NB4 (cell line): ENCODE data around the gene TMEM86B.

Source experiments
- DNase-seq: peaks from one replicate; pipeline ENCODE4 v3.0.0; 2010; ENCODE audit warnings: low read depth
- H3K4me3 ChIP-seq: one replicate; pipeline ENCODE4 v1.5.1; 2011; ENCODE audit warnings: mild to moderate bottlenecking, low read depth, low read length, moderate library complexity
- CTCF ChIP-seq: IDR thresholded peaks from one replicate; pipeline ENCODE4 v1.5.1; 2012; ENCODE audit warnings: low read depth, low read length
- MAX ChIP-seq: IDR thresholded peaks from 2 replicates; pipeline ENCODE4 v1.6.1; 2011; ENCODE audit warnings: low read depth, low read length
- MYC ChIP-seq: IDR thresholded peaks from 2 replicates; pipeline ENCODE4 v1.6.1; 2011; ENCODE audit warnings: low read depth, low read length
- POLR2A ChIP-seq: IDR thresholded peaks from 2 replicates; pipeline ENCODE4 v1.6.1; 2011; ENCODE audit warnings: mild to moderate bottlenecking; ENCODE audit not compliant: insufficient read length; ENCODE audit errors: extremely low read depth

The TMEM86B gene

GRCh38 chr19:55231391-55232285 lies 3.1 kb upstream of the TMEM86B start:
- H3K4me3 ChIP-seq = no peak overlapping the region
- TF ChIP-seq MAX (no peak), CTCF (no peak), POLR2A (no peak), MYC (no peak)
- no peak for DNase-seq

GRCh38 chr19:55230780-55231179 lies 2.2 kb upstream of the TMEM86B start:
- DNase-seq = no peak
- H3K4me3 ChIP-seq = no peak overlapping the region

GRCh38 chr19:55230329-55230728 lies 1.8 kb upstream of the TMEM86B start:
- no peak overlapping the region for H3K4me3 ChIP-seq
- DNase-seq = no peak
- TF ChIP-seq POLR2A (no peak), CTCF (no peak), MAX (no peak), MYC (no peak)

More at GRCh38 chr19:55230780-55231179, 2.2 kb upstream of the TMEM86B start:
- TF ChIP-seq MYC = no peak
- TF ChIP-seq CTCF = no peak
- no peak for TF ChIP-seq MAX
- no peak for TF ChIP-seq POLR2A

GRCh38 chr19:55229789-55230182 lies 1.2 kb upstream of the TMEM86B start:
- no peak overlapping the region for H3K4me3 ChIP-seq
- TF ChIP-seq MYC = no peak
- no peak for TF ChIP-seq POLR2A
- TF ChIP-seq CTCF = no peak
- TF ChIP-seq MAX = no peak
- DNase-seq = no peak

- TF ChIP-seq MYC (no peak), MAX (no peak), POLR2A (no peak), CTCF (no peak)
- no peak for DNase-seq
- no peak overlapping the region for H3K4me3 ChIP-seq
Observed at GRCh38 chr19:55229145-55229788, 704 bp upstream of the TMEM86B start.
